ENCODE measurements around the gene MICAL2.

- no peak for TF ChIP-seq POLR2A (IDR thresholded peaks at IDR 0.05)
- no peak for TF ChIP-seq POLR2AphosphoS5 (IDR thresholded peaks at IDR 0.05)
Measured at GRCh38 chr11:12165237-12165875, 55.0 kb downstream of the MICAL2 start.
